MCF 10A (cell line): Measurements from ENCODE around the gene PYGM. TPM values are rescaled to one million over a fixed set of nuclear protein-coding genes. Genes with fewer than 3 reads are reported as not detected.

Experiments
- BruUV-seq: library from RNA; stranded (reverse); fragments of 400-500 nt; replicated peaks from 2 replicates; lab custom pipeline; 2021; lab: Mats Ljungman, UMichigan
- CTCF ChIA-PET: fragments of 300-600 bp; sonication (Branson Sonifier 250); formaldehyde crosslinking; extraction: SDS; loops from one replicate; lab custom pipeline; 2021; ENCODE audit warnings: antibody characterized with exemption, inconsistent platforms; lab: Yijun Ruan, JAX
- POLR2A ChIA-PET: fragments of 300-600, 350-650 bp; sonication (Branson Sonifier 250); formaldehyde crosslinking; extraction: SDS; loops from one replicate; lab custom pipeline; 2020; ENCODE audit warnings: antibody characterized with exemption, inconsistent platforms; lab: Yijun Ruan, JAX
- DNase-seq: peaks from one replicate; pipeline ENCODE4 v3.0.0-alpha.2; 2018; ENCODE audit not compliant: unreplicated experiment
- H3K27ac Mint-ChIP-seq: one replicate; pipeline ENCODE4 v1.8.0; 2022; ENCODE audit warnings: mild to moderate bottlenecking, low read depth, mixed read lengths; ENCODE audit not compliant: unreplicated experiment
- H3K27me3 Mint-ChIP-seq: one replicate; pipeline ENCODE4 v1.8.0; 2022; ENCODE audit warnings: mixed read lengths; ENCODE audit not compliant: insufficient read depth, unreplicated experiment
- H3K36me3 Mint-ChIP-seq: one replicate; pipeline ENCODE4 v1.8.0; 2022; ENCODE audit warnings: mild to moderate bottlenecking, moderate library complexity, mixed read lengths; ENCODE audit not compliant: insufficient read depth, unreplicated experiment
- H3K4me1 Mint-ChIP-seq: one replicate; pipeline ENCODE4 v1.8.0; 2022; ENCODE audit warnings: mixed read lengths; ENCODE audit not compliant: insufficient read depth, unreplicated experiment
- H3K4me3 Mint-ChIP-seq: one replicate; pipeline ENCODE4 v1.8.0; 2022; ENCODE audit warnings: mild to moderate bottlenecking, moderate library complexity, mixed read lengths; ENCODE audit not compliant: unreplicated experiment
- H3K9me3 Mint-ChIP-seq: one replicate; pipeline ENCODE4 v1.8.0; 2022; ENCODE audit warnings: mixed read lengths; ENCODE audit not compliant: unreplicated experiment
- intact Hi-C: fragments of 100-400 bp; cut with micrococcal nuclease; formaldehyde crosslinking; loops from 2 replicates; pipeline ENCODE4 v1.14.1; 2022
- total RNA-seq: library from RNA; stranded (reverse); gene quantifications from 2 replicates; pipeline ENCODE4 v1.2.3, GENCODE V29; 2022
- TF ChIP-seq, protein P1 (sequence below): fragments of 200-600 bp; IDR thresholded peaks from one replicate; pipeline ENCODE4 v1.8.0; 2022; ENCODE audit warnings: antibody characterized with exemption, mild to moderate bottlenecking; ENCODE audit not compliant: unreplicated experiment

The PYGM gene
- total RNA-seq, 1 experiment from 2014 or later, result 0.09 TPM

DNA sequence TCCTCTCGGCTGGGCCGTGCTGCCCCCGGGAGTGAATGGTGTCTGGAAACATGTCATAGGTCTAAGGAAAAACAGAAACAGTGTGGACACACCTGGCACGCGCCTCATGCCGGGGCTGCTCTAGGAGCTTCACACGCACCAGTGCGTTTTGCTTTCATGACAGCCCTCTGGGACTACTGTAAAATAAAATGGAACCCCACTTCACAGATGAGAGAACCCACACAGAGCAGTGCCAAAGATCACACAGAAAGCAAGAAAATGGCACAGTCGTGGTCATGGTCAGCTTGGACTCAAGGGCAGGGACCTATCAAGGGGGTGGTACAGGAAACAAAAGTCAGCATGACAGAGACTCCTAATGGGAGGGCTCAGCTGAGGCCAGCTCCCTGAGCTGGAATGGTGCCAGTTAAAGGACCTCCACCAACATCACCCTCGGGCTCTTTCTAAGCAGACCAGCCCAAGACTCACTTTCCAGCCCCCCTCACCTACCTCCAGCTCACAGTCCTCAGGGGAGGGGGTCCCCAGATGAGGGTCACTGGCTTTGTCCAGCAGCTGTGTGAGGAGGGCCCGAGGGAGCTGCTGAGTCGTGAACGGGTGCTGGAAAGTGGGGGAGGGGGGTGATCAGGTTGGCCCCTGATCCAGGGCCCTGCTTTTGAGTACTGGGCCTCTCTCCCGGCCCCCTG, 40.0 kb upstream of the PYGM start:
- Mint-ChIP-seq H3K27me3 (no peaks in the 10 kb centered on the region), H3K4me1 (peaks cover 6% of the 10 kb centered on the region), H3K4me3 (no peak overlapping the region), H3K9me3 (no peaks in the 10 kb centered on the region), H3K27ac (no peak overlapping the region), H3K36me3 (peaks cover 7% of the 10 kb centered on the region)
- DNase-seq, result no peak
- TF ChIP-seq, protein P1, sequence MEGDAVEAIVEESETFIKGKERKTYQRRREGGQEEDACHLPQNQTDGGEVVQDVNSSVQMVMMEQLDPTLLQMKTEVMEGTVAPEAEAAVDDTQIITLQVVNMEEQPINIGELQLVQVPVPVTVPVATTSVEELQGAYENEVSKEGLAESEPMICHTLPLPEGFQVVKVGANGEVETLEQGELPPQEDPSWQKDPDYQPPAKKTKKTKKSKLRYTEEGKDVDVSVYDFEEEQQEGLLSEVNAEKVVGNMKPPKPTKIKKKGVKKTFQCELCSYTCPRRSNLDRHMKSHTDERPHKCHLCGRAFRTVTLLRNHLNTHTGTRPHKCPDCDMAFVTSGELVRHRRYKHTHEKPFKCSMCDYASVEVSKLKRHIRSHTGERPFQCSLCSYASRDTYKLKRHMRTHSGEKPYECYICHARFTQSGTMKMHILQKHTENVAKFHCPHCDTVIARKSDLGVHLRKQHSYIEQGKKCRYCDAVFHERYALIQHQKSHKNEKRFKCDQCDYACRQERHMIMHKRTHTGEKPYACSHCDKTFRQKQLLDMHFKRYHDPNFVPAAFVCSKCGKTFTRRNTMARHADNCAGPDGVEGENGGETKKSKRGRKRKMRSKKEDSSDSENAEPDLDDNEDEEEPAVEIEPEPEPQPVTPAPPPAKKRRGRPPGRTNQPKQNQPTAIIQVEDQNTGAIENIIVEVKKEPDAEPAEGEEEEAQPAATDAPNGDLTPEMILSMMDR, result no peak
- intact Hi-C loops, result no loop called here
- no TSS peak for BruUV-seq
- ChIA-PET CTCF (interaction anchor here (0.7 to 3.6 kb wide), 2 partner anchors 13 to 62 kb away, joined by 3 to 21 read pairs; no protein-coding TSS in a partner anchor), POLR2A (no interaction called here)

DNA sequence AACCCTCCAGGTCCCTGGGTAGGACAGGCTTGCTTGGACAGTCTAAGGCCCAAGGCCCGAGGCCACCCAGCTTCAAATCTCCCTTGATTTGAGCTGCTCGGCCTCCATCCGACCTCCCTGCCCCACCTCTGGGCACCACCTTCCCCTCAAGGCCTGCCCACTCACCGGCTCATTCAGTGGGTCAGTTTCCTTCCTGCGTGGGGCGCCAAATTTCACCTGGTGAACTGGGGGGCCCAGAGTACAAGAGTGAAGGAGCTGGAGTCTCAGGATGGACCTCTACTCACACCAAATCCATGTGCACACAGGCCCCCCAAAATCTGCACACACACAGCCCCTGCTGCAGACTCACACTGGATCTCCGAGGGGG, 39.5 kb upstream of the PYGM start:
- peaks cover 7% of the 10 kb centered on the region for H3K36me3 Mint-ChIP-seq
- intact Hi-C loops, result no loop called here
- TF ChIP-seq, protein P1, result no peak
- H3K4me1 Mint-ChIP-seq, result peaks cover 6% of the 10 kb centered on the region
- CTCF ChIA-PET, result interaction anchor here (0.7 to 3.6 kb wide), 2 partner anchors 12 to 61 kb away, joined by 3 to 21 read pairs; no protein-coding TSS in a partner anchor
- no peak overlapping the region for H3K27ac Mint-ChIP-seq
- no peak for DNase-seq
- BruUV-seq, result no TSS peak
- POLR2A ChIA-PET, result no interaction called here
- H3K4me3 Mint-ChIP-seq, result no peak overlapping the region
- H3K27me3 Mint-ChIP-seq, result no peaks in the 10 kb centered on the region
- no peaks in the 10 kb centered on the region for H3K9me3 Mint-ChIP-seq

DNA sequence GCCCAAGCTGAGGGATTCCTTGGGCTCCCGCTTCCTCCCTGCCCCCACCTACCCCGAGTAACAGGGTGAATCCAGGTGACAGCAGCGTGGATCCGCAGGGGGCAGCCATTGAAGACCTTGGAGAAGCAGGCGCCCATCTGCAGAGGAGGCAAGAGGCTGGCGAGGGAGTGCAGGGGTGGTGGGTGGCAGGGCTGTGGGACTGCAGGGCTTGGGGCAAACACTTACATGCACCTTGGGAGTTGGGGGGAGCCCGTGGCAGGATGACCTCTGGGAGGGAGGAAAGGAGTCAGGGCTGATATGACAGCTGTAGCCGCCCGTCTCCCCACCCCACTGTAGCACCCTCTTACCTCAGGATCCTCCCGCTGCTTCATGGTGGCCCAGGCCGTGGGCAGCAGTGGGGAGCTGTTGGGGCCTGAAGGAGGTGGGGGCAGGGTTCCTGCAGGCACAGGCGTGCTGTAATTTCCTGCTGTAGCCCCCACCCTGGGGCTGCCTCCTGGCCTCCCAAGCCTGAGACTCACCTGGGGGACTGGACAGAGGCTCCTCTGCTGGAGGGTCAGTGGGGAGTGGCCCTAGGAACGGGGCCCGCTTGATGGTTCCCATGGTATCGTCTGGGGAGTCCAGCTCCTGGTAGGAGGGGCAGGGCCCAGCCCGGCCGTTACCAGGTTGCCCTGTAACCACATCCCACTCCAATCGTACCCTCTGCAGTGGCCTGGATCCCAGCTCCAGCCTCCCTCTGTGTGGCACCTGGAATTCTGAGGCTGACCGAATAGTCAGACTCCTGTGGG, 37.2 kb upstream of the PYGM start:
- no peaks in the 10 kb centered on the region for H3K36me3 Mint-ChIP-seq
- DNase-seq, result no peak
- H3K27ac Mint-ChIP-seq, result no peak overlapping the region
- ChIA-PET POLR2A (no interaction called here), CTCF (no interaction called here)
- TF ChIP-seq, protein P1, result no peak
- no peak overlapping the region for H3K4me3 Mint-ChIP-seq
- no peaks in the 10 kb centered on the region for H3K9me3 Mint-ChIP-seq
- no peaks in the 10 kb centered on the region for H3K27me3 Mint-ChIP-seq
- no TSS peak for BruUV-seq
- intact Hi-C loops, result no loop called here
- H3K4me1 Mint-ChIP-seq, result no peaks in the 10 kb centered on the region

DNA sequence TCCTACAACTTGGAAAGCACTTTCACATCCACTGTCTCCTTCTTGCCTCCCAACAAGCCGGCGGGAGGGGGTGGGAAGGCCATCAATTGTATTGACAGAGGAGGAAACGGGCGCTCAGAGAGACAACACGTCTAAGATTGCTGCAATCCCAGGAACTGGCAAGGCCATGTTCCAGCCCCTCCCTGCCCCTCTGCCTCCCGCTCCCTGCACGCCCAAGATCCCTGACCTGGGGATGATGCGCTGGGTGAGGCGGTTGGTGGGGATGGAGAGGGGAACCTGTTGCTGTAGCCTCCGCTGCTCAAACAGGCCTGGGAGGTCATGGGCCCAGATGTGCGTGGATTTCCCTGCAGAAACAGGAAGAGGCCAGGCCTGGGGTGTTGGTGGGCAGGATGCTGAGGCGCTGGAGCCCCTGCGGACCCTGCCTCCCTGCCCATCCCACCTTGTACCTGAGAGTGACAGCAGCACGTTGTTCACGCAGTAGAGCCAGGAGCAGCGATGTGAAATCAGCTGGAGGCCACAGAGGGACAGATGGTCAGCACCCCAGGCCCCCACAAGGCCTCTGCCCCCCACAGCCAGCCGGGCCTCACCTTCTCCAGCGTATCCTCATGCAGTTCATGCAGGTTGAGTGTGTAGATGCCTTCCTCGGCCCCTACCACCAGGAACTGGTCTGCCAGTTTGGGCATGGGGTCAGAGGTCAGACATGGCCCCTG, 36.4 kb upstream of the PYGM start:
- no peak for DNase-seq
- Mint-ChIP-seq H3K9me3 (no peaks in the 10 kb centered on the region), H3K4me1 (no peaks in the 10 kb centered on the region), H3K4me3 (no peak overlapping the region), H3K27me3 (no peaks in the 10 kb centered on the region), H3K27ac (no peak overlapping the region), H3K36me3 (no peaks in the 10 kb centered on the region)
- TF ChIP-seq, protein P1, result no peak
- intact Hi-C loops, result no loop called here
- POLR2A ChIA-PET, result no interaction called here
- no TSS peak for BruUV-seq
- CTCF ChIA-PET, result interaction anchor here (0.5 kb wide), 1 partner anchor 12 kb away, joined by 3 read pairs; no protein-coding TSS in a partner anchor
